Activated CD4-positive, alpha-beta memory T cell treated with anti-CD3 and anti-CD28 coated beads, Interleukin-2, amount 10 ng/mL, durations not matched to agents 7 days and 5 days (primary cell): ENCODE measurements around the gene STAP2. TPM values are rescaled to one million over a fixed set of nuclear protein-coding genes. Genes with fewer than 3 reads are reported as not detected.
A peak's percentile ranks its signal among the peaks of the same experiment; 100 is the strongest.
"Not testable (repeated sequence)": the region's sequence is repeated elsewhere in the genome, so short reads cannot be mapped to it uniquely, and the experiment has no call there.

Experiments
- CTCF ChIA-PET: fragments of 350-600 bp; sonication (Branson Sonifier 250); formaldehyde crosslinking; loops from one replicate; lab custom pipeline; 2021; ENCODE audit warnings: antibody characterized with exemption, inconsistent platforms; lab: Charles Lee
- POLR2A ChIA-PET: fragments of 350-600 bp; sonication (Branson Sonifier 250); formaldehyde crosslinking; loops from one replicate; lab custom pipeline; 2021; ENCODE audit warnings: antibody characterized with exemption; lab: Charles Lee
- DNase-seq: peaks from one replicate; pipeline ENCODE4 v3.0.0-alpha.2; 2020
- H3K27ac Mint-ChIP-seq: one replicate; pipeline ENCODE4 v1.8.0; 2021; ENCODE audit warnings: mild to moderate bottlenecking, mixed read lengths
- H3K27me3 Mint-ChIP-seq: one replicate; pipeline ENCODE4 v1.8.0; 2021; ENCODE audit warnings: mixed read lengths
- H3K36me3 Mint-ChIP-seq: one replicate; pipeline ENCODE4 v1.8.0; 2021; ENCODE audit warnings: low read depth, mixed read lengths
- H3K4me1 Mint-ChIP-seq: one replicate; pipeline ENCODE4 v1.8.0; 2021; ENCODE audit warnings: mixed read lengths
- H3K4me3 Mint-ChIP-seq: one replicate; pipeline ENCODE4 v1.8.0; 2021; ENCODE audit warnings: mild to moderate bottlenecking, mixed read lengths
- H3K9me3 Mint-ChIP-seq: one replicate; pipeline ENCODE4 v1.8.0; 2021; ENCODE audit warnings: mixed read lengths
- total RNA-seq, 2 experiments: library from RNA; stranded (reverse); gene quantifications; one replicate each; pipeline ENCODE4 v1.2.3, GENCODE V29; 2021

The STAP2 gene
- total RNA-seq, 2 experiments from 2014 or later = 8.3 to 8.6 TPM

GRCh38 chr19:4328991-4329681 lies 9.5 kb downstream of the STAP2 start:
- H3K36me3 Mint-ChIP-seq, H3K27me3 Mint-ChIP-seq, H3K9me3 Mint-ChIP-seq: not testable (repeated sequence)
- Mint-ChIP-seq H3K4me1 (peaks cover 28% of the 10 kb centered on the region), H3K4me3 (peak overlapping the region; percentile 74), H3K27ac (peak overlapping the region; percentile 71)
- ChIA-PET CTCF (interaction anchor here (1.2 kb wide), 1 partner anchor 13 kb away, joined by 7 read pairs; no protein-coding TSS in a partner anchor), POLR2A (interaction anchor here (1.3 to 1.9 kb wide), 2 partner anchors 9 to 14 kb away, joined by 3 to 15 read pairs; partner anchors contain the start of gene MPND)
- peak; percentile 34 for DNase-seq

- ChIA-PET CTCF (interaction anchor here (0.5 to 1.2 kb wide), 8 partner anchors 14 to 143 kb away, joined by 3 to 7 read pairs (median 4); partner anchors contain the start of genes MPND and SH3GL1), POLR2A (interaction anchor here (0.7 to 1.9 kb wide), 3 partner anchors 10 to 24 kb away, joined by 3 to 15 read pairs (median 3); partner anchors contain the start of genes MPND and STAP2)
- H3K36me3 Mint-ChIP-seq = no peaks in the 10 kb centered on the region
- H3K9me3 Mint-ChIP-seq = no peaks in the 10 kb centered on the region
- H3K4me3 Mint-ChIP-seq = peak overlapping the region; percentile 74
- H3K27ac Mint-ChIP-seq = peak overlapping the region; percentile 71
- H3K27me3 Mint-ChIP-seq = peaks cover 9% of the 10 kb centered on the region
- peak; percentile 95 for DNase-seq
- H3K4me1 Mint-ChIP-seq = peaks cover 28% of the 10 kb centered on the region
These were observed 10.2 kb downstream of the STAP2 start for GRCh38 chr19:4328243-4328990.

GRCh38 chr19:4327877-4328242 lies 10.8 kb downstream of the STAP2 start:
- H3K27ac Mint-ChIP-seq = peak overlapping the region; percentile 62
- peaks cover 9% of the 10 kb centered on the region for H3K27me3 Mint-ChIP-seq
- DNase-seq = no peak
- ChIA-PET POLR2A (interaction anchor here (0.7 to 1.9 kb wide), 3 partner anchors 10 to 24 kb away, joined by 3 to 15 read pairs (median 3); partner anchors contain the start of genes MPND and STAP2), CTCF (interaction anchor here (0.5 to 1.2 kb wide), 9 partner anchors 15 to 224 kb away, joined by 3 to 7 read pairs (median 4); partner anchors contain the start of genes MPND and SH3GL1)
- H3K9me3 Mint-ChIP-seq = no peaks in the 10 kb centered on the region
- peaks cover 28% of the 10 kb centered on the region for H3K4me1 Mint-ChIP-seq
- no peaks in the 10 kb centered on the region for H3K36me3 Mint-ChIP-seq
- H3K4me3 Mint-ChIP-seq = peak overlapping the region; percentile 74

GRCh38 chr19:4327252-4327876 lies 11.3 kb downstream of the STAP2 start:
- CTCF ChIA-PET = interaction anchor here (0.5 to 1.2 kb wide), 7 partner anchors 15 to 224 kb away, joined by 3 to 7 read pairs (median 4); partner anchors contain the start of genes MPND and SH3GL1
- H3K36me3 Mint-ChIP-seq = no peaks in the 10 kb centered on the region

GRCh38 chr19:4326837-4327251 lies 11.8 kb downstream of the STAP2 start:
- Mint-ChIP-seq H3K9me3 (no peaks in the 10 kb centered on the region), H3K36me3 (no peaks in the 10 kb centered on the region), H3K27me3 (peaks cover 9% of the 10 kb centered on the region), H3K4me1 (peaks cover 28% of the 10 kb centered on the region), H3K27ac (no peak overlapping the region), H3K4me3 (peak overlapping the region; percentile 74)
- POLR2A ChIA-PET = no interaction called here
- DNase-seq = no peak
- CTCF ChIA-PET = no interaction called here

More at GRCh38 chr19:4327252-4327876, 11.3 kb downstream of the STAP2 start:
- Mint-ChIP-seq H3K27me3 (peaks cover 9% of the 10 kb centered on the region), H3K9me3 (no peaks in the 10 kb centered on the region), H3K27ac (peak overlapping the region; percentile 62), H3K4me3 (peak overlapping the region; percentile 74), H3K4me1 (peaks cover 28% of the 10 kb centered on the region)
- peak; percentile 80 for DNase-seq
- POLR2A ChIA-PET = interaction anchor here (1.9 kb wide), 1 partner anchor 15 kb away, joined by 15 read pairs; the partner anchor contains the start of gene MPND

- Mint-ChIP-seq H3K4me1 (peaks cover 28% of the 10 kb centered on the region), H3K9me3 (no peaks in the 10 kb centered on the region), H3K4me3 (peak overlapping the region; percentile 13), H3K27ac (no peak overlapping the region), H3K27me3 (peaks cover 9% of the 10 kb centered on the region), H3K36me3 (no peaks in the 10 kb centered on the region)
- CTCF ChIA-PET = no interaction called here
- POLR2A ChIA-PET = no interaction called here
- DNase-seq = no peak
These were observed 12.3 kb downstream of the STAP2 start for GRCh38 chr19:4326215-4326836.

GRCh38 chr19:4324228-4324627 lies 14.4 kb downstream of the STAP2 start:
- ChIA-PET POLR2A (interaction anchor here (0.8 to 1.2 kb wide), 3 partner anchors 13 to 20 kb away, joined by 3 to 4 read pairs (median 3); partner anchors contain the start of genes MPND and STAP2), CTCF (interaction anchor here (0.6 to 1.6 kb wide), 4 partner anchors 9 to 302 kb away, joined by 3 to 5 read pairs (median 4); no protein-coding TSS in a partner anchor)
- H3K36me3 Mint-ChIP-seq = peaks cover 7% of the 10 kb centered on the region
- no peak for DNase-seq
- H3K27me3 Mint-ChIP-seq = peaks cover 9% of the 10 kb centered on the region
- no peak overlapping the region for H3K27ac Mint-ChIP-seq
- H3K9me3 Mint-ChIP-seq = peaks cover 13% of the 10 kb centered on the region
- H3K4me1 Mint-ChIP-seq = peaks cover 25% of the 10 kb centered on the region
- H3K4me3 Mint-ChIP-seq = no peak overlapping the region

- H3K4me3 Mint-ChIP-seq = no peak overlapping the region
- no peak overlapping the region for H3K27ac Mint-ChIP-seq
- H3K4me1 Mint-ChIP-seq = peaks cover 23% of the 10 kb centered on the region
- ChIA-PET POLR2A (interaction anchor here (0.8 to 1.2 kb wide), 3 partner anchors 14 to 20 kb away, joined by 3 to 4 read pairs (median 3); partner anchors contain the start of genes MPND and STAP2), CTCF (interaction anchor here (0.6 kb wide), 1 partner anchor 302 kb away, joined by 5 read pairs; no protein-coding TSS in a partner anchor)
- H3K9me3 Mint-ChIP-seq = peaks cover 18% of the 10 kb centered on the region
- H3K36me3 Mint-ChIP-seq = peaks cover 10% of the 10 kb centered on the region
- DNase-seq = no peak
- peaks cover 9% of the 10 kb centered on the region for H3K27me3 Mint-ChIP-seq
These were observed 14.9 kb downstream of the STAP2 start for GRCh38 chr19:4323692-4324091.

GRCh38 chr19:4322942-4323665 lies 15.5 kb downstream of the STAP2 start:
- POLR2A ChIA-PET = interaction anchor here (0.6 to 2.2 kb wide), 5 partner anchors 10 to 123 kb away, joined by 3 to 9 read pairs (median 3); partner anchors contain the start of gene MPND
- Mint-ChIP-seq H3K4me3 (no peak overlapping the region), H3K36me3 (peaks cover 15% of the 10 kb centered on the region), H3K27me3 (peaks cover 9% of the 10 kb centered on the region), H3K27ac (no peak overlapping the region), H3K9me3 (peaks cover 19% of the 10 kb centered on the region), H3K4me1 (peaks cover 18% of the 10 kb centered on the region)
- CTCF ChIA-PET = interaction anchor here (1.2 to 1.6 kb wide), 2 partner anchors 29 to 56 kb away, joined by 3 to 4 read pairs; no protein-coding TSS in a partner anchor
- DNase-seq = no peak

- CTCF ChIA-PET = interaction anchor here (1.5 to 2.8 kb wide), 3 partner anchors 32 to 64 kb away, joined by 4 to 10 read pairs (median 9); no protein-coding TSS in a partner anchor
- H3K4me3 Mint-ChIP-seq = no peak overlapping the region
- no peak for DNase-seq
- no peak overlapping the region for H3K27ac Mint-ChIP-seq
- no peaks in the 10 kb centered on the region for H3K27me3 Mint-ChIP-seq
- POLR2A ChIA-PET = interaction anchor here (1.8 kb wide), 1 partner anchor 14 kb away, joined by 4 read pairs; no protein-coding TSS in a partner anchor
- H3K36me3 Mint-ChIP-seq = peaks cover 18% of the 10 kb centered on the region
- H3K9me3 Mint-ChIP-seq = peaks cover 21% of the 10 kb centered on the region
- H3K4me1 Mint-ChIP-seq = no peaks in the 10 kb centered on the region
These were observed 18.2 kb downstream of the STAP2 start for GRCh38 chr19:4320419-4320818.
